ENCODE results near the gene YPEL4.

The YPEL4 gene

DNA sequence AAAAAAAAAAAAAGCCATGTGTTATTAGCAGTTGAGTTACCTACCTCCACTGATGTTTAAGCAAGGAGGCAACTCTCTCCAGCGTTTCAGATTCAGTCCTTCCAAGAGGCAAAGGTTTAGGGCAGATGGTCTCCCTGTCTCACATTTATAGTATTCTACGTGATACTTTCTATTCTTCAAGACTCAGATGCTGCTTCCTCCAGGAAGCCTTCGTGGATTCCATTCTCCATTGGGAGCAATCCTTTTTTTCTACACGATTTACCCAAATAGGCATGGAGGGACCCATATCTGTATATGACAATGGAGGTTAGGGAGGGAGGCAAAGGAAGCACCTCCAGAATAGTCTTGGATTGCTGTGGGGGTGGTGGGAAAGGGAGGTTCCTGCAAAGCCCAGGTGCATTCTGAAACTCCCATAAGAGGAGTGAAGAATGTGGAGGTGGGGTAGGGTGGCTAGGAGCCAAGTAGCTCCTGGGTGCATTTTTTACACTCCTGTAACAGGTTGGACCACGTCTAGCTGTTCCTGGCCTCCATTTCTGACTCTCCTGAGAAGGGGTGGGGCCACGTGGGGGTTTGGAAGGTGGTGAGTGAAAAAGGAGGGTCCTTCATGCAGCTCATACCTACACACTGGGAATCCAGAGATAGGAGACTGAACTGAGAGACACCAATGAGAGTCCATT is 16.2 kb downstream of the YPEL4 start:
- no peak for DNase-seq (ENCODE audit: low read depth, low spot score)

DNA sequence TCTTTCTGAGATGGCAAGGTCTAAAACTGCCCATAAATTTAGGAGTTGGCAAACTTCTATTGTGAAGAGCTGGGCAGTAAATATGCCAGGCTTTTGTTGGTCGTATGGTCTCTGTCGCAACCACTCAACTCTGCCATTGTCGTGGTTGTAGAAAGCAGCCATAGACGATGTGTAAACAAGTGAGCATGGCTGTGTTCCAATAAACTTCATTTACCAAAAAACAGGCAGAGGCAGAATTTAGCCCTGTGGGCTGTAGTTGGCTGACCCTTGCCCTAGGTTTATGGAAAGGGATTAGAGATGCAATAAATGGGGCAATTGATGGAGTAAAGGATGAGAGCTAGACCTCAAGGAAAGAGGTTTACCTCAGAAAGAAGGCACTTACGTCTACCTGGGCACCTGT is 17.6 kb downstream of the YPEL4 start:
- no peak for DNase-seq (ENCODE audit: low read depth, low spot score)

DNA sequence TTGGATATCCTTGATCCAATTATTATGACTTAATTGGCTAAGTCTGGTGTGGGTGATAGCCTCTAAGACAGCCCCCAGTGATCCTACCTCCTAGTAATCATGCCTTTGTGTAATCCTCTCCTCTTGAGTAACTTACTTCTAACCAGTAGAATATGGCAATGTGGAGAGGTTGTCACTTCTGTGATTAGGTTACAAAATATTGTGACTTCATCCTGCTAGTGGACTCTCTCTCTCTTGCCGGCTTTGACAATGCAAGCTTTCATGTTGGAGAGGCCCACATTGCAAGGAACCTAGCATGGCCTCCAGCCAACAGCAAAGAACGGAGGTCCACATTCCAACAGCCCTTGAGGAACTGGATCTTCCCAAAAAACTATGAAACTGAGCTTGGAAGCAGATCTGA is 19.5 kb downstream of the YPEL4 start:
- no peak for DNase-seq (ENCODE audit: low read depth, low spot score)

DNA sequence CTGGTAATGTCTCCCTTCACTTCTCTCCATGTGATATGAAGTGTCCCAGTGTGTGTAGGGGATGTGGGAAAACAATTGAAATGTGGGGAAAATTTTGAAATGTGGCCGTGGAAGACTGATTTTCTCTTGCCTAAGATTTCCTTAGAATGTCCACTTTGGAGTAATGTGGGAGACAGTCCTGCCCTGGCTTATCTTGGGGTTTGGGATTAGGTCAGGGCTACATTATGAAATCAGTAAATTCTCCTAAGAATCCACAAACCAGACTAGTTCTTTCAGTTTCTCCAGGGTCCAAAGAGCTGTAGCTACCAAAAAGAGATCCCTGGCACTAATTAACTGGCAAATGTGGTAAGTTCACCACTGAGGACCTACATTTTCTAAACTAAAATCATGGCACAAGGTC is 22.8 kb downstream of the YPEL4 start:
- DNase-seq (ENCODE audit: low read depth, low spot score), result no peak

DNA sequence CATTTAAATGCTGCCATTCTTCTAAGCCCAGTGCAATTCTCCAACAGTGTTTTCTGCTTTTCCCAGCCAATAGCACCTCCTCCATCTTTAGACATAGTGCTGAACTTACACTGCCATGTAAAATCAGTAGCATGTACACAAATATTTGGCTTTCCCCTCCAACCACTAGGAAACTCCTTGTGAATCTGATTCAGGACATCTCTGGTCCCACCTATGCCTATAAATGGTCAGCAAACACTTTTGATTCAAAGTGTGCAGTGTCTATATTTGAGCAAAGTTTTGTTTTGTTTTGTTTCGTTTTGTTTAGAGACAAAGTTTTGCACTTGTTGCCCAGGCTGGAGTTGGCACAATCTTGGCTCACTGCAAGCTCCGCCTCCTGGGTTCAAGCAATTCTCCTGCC is 24.8 kb downstream of the YPEL4 start:
- no peak for DNase-seq (ENCODE audit: low read depth, low spot score)

DNA sequence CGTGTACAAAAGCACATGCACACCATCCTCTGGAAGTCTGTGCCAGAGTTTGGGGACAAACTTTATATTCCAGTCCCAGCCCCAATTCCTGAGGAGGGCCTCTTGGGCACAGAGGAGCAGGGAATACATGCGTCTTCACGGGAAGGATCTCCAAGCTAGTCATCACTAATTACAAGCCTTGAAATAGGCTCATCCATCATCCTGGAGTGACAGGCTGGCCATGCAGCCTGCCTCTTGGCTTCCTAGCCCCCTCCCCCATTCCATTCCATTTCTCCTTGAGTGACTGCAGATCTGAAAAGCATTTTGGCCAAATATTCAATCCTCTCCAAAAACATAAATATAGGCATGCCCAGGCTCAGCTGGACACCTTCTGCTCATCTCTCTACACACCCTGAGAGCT is 27.4 kb downstream of the YPEL4 start:
- no peak for DNase-seq (ENCODE audit: low read depth, low spot score)

DNA sequence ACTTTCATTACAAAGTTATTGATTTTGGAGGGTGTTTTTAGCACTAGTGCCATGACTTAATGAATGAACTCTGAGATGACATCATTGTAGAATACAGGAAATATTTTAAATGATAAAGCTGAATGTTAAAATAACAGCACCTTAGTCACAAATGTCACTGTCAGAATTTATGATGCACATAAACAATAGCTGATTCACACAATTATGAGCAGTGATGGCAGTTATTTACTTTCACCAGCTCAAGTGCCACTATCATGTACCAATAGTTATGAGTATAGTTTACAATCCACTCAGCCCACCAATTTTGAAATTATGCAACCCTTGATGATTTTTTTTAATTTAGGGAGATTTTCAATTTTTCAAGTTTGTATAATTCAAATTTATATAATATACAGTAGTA is 29.2 kb downstream of the YPEL4 start:
- DNase-seq (ENCODE audit: low read depth, low spot score), result no peak

DNA sequence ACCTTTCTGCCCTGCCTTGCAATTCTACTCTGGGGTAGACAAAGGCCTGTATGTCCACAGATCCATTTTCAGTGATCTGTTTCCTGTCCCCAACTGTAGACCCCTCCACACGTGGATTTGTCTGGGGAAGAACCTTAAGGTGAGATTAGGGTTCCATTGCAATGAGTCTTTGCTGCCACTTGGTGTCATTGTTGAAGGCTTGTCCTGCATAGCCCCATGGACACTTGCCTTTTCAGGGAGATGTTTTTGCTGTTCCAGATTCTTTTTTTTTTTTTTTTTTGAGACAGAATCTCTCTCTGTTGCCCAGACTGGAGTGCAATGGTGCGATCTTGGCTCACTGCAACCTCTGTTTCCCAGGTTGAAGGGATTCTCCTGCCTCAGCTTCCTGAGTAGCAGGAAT is 30.4 kb downstream of the YPEL4 start:
- DNase-seq (ENCODE audit: low read depth, low spot score), result no peak

DNA sequence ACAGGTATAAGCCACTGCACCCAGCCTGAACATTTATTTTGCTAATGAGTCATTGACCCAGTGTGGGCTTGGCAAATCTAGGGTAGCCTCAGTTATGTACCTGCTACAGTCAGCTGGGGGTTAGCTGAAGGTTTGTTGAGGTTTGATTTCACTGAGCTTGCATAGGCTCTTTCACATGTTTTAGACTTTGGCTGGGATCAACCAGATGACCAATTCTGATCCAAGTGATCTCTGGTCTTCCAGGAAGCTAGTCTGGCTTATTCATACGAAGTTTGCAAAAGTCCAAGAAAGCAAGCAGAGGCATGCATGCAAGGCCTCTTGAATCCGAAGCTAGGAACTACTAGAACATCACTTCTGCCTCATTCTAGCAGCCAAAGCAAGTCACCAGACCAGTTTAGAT is 31.3 kb downstream of the YPEL4 start:
- no peak for DNase-seq (ENCODE audit: low read depth, low spot score)

DNA sequence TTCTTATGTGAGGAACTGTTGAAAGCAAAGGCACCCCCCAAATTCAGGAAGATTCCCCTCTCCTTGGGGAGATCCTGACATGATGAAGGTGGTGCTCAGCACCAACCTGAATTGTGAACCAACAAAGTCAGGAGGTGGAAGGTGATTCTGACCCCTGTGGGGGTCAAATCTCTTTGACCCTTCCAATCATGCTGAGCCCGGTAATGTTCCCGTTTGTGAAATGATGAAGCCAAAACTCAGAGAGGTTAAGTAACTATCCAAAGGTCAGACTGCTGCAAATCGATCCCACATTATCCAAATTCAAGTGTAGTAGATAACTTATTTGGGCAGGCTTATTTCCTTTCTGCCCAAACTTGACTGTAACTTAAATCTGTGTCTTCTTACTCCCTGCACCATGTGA is 33.1 kb downstream of the YPEL4 start:
- no peak for DNase-seq (ENCODE audit: low read depth, low spot score)

DNA sequence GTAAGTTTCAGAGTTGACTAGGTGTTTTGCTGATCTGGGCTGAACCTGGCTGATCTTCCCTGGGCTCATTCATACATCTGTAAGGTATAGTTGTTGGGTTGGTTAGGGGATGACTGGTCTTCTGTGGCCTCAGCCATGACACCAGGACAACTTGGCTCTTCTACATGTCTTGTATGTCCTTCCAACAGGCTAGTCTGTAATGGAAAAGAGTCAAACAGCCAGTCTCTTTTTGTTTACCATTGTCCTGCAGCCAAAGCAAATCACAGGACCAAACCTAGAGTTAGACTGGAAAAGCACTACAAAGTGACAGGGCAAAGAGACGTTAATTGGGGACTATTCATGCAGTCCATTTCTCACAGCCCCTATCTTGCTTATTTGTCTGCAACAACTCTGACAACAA is 34.4 kb downstream of the YPEL4 start:
- DNase-seq (ENCODE audit: low read depth, low spot score), result no peak

DNA sequence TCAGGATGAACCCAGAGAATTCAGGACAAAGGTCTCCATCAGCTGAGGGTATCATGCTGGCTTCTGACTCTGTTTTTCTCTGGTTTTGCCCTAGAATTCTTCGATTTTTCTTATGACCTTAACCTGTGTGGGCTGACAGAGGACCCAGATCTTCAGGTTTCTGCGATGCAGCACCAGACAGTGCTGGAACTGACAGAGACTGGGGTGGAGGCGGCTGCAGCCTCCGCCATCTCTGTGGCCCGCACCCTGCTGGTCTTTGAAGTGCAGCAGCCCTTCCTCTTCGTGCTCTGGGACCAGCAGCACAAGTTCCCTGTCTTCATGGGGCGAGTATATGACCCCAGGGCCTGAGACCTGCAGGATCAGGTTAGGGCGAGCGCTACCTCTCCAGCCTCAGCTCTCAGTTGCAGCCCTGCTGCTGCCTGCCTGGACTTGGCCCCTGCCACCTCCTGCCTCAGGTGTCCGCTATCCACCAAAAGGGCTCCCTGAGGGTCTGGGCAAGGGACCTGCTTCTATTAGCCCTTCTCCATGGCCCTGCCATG is 35.4 kb downstream of the YPEL4 start:
- no peak for DNase-seq (ENCODE audit: low read depth, low spot score)

DNA sequence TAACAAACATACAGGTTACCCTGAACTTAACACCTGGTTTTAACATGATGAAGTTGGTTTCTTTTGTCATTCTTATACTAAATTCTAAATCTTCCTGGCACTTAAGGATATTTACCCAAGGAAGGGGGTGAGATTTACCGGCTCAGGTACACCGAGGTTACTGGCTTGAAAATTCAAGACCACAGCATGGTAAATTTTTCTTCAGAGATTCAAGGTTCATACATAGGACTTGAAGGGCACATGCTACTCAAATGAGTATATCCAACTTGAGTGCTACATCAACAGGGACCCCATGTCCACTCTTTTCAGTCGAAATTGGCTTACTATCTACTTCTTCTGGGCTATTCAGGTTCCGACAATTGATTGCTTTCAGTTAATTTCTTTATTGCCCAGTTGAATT is 39.5 kb downstream of the YPEL4 start:
- DNase-seq (ENCODE audit: low read depth, low spot score), result no peak

DNA sequence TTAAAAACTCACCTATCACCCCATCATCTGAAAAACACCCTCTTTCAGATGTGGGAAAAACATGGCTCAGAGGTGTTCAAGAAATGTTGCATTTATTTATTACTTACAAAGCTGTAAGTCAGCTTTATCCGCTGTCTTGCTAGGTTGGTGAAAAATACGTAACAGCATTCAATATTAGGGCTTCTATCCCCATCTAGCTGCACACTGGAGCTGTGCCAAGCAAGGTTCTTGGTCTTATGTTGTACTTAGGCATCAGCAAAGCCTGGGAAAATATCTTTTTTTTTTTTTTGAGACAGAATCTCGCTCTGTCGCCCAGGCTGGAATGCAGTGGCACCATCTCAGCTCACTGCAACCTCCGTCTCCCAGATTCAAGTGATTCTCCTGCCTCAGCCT is 44.7 kb downstream of the YPEL4 start:
- no peak for DNase-seq (ENCODE audit: low read depth, low spot score)

DNA sequence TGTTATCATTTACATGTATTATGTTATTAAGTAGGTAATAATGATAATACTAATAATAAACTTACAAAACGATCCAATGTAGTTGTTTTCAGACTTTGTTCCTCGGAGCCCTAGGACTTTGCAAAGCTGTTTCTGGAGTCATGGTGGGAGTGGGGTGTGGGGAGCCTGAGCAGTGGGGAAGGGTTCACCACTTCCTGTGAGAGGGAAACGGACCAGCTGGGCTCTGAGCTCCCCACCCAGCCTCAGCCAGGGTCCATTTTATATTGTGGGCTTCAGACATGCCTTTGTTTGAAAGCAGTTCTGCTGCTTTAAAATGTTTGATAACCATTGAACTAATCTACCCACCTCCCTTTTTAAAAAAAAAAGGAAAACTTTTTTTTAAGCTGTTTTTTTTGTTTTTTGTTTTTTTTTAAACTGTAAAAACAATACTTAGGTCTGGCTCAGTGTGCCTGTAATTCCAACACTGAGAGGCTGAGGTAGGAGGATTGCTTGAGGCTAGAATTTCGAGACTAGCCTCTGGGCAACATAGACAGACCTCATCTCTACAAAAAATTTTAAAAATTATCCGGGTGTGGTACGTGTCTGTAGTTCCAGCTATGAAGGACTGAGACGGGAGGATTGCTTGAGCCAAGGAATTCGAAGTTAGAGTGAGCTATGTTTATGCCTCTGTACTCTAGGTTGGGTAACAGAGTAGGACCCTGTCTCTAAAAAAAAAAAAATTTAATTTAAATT is 45.2 kb downstream of the YPEL4 start:
- no peak for DNase-seq (ENCODE audit: low read depth, low spot score)

DNA sequence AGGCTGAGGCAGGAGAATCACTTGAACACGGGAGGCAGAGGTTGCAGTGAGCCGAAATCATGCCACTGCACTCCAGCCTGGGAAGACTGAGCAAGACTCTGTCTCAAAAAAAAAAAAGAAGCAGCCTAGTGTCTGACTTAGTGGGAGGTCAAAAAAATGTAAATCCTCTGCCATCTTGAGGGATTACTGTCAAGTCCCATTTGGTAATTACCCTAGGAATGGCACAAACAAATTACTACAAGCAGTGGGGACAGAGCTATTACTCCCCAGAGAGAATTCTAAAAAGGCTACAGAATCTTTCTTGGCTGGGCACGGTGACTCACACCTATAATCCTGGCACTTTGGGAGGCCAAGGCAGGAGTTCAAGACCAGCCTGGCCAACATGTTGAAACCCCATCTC is 48.4 kb downstream of the YPEL4 start:
- DNase-seq (ENCODE audit: low read depth, low spot score), result no peak

DNA sequence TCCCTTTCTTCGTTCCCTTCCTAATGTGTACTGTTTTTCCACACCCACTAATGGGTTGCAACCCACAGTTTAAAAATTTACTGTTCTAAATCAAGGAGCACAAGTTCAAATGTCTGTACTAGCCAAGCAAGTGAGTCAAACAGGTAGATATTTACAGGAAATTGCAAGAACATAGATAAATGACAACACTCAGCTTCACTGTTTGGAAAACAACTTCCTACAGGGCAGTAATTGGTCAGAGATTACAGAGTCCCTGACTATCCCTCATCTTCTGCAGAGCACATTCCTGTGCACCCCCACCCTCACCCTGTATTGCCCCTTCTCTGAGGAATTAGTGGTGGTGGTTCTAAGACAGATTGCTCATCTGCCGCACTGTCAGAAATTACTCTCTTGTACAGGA is 50.3 kb downstream of the YPEL4 start:
- DNase-seq (ENCODE audit: low read depth, low spot score), result no peak

DNA sequence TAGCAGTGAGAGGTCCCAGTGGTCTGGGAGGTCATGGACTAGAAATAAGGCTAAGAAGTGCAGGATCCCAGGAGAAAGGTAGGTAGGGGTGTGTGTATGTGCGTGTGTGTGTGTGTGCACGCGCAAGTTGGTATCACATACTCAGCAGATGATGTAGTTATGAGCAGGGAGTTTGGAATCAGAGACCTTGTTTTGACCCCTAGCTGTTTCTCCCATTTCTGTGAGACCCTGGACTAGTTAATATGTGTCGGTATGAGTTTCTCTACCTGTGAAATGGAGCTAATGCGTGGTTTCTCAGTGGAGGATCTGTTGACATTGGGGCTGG is 50.9 kb downstream of the YPEL4 start:
- no peak for DNase-seq (ENCODE audit: low read depth, low spot score)

DNA sequence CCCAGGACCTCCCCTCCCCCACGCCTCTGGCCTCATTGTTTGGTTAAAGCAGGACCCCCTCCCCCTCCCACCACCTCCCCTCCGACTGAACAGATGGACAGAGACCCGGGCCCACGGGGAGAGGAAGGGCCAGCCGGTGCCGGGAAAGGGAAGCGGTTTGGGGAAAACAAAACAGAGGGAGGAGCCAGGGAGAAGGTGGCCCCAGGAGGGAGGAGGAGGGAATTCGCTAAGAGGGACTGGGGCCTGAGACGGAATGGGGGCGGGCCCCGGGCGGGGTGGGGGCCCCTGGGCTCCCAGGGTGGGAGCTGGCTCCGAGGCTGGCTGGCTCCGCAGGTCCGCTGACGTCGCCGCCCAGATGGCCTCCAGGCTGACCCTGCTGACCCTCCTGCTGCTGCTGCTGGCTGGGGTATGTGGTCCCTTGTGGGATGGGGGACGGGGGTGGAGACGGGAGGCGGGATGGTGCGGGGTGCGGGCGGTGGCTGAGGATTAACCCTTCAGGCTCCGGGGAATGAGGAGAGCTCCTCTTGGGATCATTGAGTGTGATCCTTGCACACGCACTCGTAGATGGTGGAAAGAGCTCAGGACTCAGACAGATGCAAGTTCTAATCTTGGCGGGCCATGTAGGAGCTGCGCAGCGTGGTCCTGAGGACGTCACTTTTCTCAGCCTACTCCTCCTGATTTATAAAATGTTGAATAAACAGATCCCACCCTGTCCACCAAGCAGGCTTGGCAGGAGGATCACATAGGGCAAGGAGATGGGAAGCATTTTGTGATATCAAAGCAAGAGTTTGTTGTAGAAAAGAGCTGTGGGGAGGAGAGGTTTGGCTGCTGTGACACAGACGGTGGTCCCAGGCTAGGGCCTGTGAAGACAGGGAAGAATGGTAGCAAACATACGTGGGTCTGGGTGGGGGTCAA is 51.5 kb downstream of the YPEL4 start:
- DNase-seq (ENCODE audit: low read depth, low spot score), result no peak

DNA sequence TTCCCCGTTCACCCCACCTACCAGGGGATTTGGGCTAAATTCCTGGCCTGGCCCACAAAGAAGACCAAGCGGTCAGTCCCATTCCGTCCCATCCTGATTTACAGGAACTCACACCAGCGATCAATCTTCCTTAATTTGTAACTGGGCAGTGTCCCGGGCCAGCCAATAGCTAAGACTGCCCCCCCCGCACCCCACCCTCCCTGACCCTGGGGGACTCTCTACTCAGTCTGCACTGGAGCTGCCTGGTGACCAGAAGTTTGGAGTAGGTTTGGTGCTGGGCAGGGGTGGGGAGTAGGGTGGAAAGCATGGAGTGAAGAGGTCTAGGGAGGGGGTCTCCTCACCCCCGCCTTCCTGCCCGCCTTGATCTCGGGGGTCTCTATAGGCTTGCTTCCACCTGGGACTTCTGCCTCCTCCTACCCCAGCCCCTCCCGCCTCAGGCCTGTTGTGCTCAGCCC is 52.2 kb downstream of the YPEL4 start, which contains the start of gene SERPING1:
Gene SERPING1, plus strand, starts transcription at position 225 of the 455 bp plus-strand sequence. CDS start 586 bp downstream, outside the sequence.
- no peak for DNase-seq (ENCODE audit: low read depth, low spot score)

DNA sequence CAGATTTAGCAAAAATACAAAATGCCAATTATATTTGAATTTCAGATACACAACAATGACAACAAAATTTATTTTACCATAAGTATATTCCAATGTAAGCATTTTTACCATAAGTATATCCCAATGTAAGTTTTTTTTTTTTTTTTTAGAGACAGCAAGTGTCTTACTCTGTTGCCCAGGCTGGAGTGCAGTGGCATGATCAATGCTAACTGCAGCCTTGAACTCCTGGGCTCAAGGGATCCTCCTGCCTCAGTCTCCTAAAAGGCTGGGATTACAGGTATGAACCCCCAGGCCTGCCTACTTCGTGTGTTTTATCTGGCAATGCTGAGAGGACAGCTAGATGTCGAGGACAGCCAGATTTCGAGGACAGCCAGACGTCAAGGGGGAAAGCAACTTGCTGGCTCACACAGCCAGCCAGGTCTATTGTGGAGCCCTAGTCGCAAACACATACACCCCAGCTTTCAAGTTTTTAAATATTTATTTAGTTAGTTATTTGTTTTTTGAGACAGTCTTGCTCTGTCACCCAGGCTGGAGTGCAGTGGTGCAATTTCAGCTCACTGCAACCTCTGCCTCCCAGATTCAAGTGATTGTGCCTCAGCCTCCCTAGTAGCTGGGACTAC is 53.3 kb downstream of the YPEL4 start:
- no peak for DNase-seq (ENCODE audit: low read depth, low spot score)

All from activated CD4-positive, CD25-positive, alpha-beta regulatory T cell treated with anti-CD3 and anti-CD28 coated beads, Interleukin-2, amount 50 U/mL, for 16 hours (primary cell).